NCI-H2196 (cell line): ENCODE data around the gene NHERF2.
A peak's percentile ranks its signal among the peaks of the same experiment; 100 is the strongest.

Experiments used
- DNase-seq: peaks from one replicate; lab custom pipeline; 2025; ENCODE audit not compliant: unreplicated experiment; lab: John Stamatoyannopoulos, UW

Gene NHERF2

DNA sequence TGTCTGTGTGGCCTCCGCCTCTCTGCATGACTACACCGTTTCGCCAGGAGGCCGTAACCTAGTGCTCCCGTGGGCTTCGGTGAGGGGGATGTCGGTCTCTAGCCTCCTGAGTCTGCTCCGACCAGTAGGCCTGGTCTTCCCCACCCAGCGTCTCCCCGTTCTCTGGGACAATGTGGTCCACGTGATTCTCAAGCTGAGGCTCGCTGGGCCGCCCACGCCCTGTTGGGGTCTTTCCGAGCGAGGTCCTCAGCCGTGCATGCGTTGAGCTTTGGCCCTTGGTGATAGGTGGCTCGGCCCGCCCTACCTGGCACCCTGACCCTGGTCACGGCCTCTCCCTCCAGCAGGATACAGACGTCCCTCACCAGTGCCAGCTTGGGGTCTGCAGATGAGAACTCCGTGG lies 52.0 kb downstream of the NHERF2 start:
- no peak for DNase-seq

DNA sequence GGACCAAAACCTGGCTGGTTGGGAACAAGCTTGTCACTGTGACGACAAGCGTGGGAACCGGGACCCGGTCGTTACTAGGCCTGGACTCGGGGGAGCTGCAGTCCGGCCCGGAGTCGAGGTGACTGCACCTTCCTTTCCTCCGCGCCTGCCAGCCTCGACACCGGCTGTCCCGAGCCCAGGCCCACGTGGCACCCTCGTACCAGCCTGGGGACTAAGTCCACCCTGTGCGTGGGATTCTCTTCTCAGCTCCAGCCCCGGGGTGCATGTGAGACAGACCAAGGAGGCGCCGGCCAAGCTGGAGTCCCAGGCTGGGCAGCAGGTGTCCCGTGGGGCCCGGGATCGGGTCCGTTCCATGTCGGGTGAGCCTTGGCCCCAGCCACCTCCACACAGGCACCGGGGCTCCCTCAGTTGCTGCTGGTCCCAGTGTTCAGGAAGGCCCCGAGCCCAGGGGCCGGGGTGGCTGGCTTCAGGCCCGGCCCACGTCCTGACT lies 52.7 kb downstream of the NHERF2 start:
- no peak for DNase-seq

DNA sequence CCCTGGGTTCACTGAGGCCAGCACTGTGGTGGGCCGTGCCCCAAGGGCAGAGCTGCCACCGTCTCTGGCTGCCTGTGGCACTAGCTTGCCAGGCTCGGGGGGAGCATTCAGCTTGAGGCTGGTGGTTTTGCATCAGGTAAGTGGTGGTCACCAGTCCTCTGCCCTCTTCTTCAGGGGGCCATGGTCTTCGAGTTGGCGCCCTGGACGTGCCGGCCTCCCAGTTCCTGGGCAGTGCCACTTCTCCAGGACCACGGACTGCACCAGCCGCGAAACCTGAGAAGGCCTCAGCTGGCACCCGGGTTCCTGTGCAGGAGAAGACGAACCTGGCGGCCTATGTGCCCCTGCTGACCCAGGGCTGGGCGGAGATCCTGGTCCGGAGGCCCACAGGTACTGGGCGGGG lies 53.3 kb downstream of the NHERF2 start:
- DNase-seq = no peak

DNA sequence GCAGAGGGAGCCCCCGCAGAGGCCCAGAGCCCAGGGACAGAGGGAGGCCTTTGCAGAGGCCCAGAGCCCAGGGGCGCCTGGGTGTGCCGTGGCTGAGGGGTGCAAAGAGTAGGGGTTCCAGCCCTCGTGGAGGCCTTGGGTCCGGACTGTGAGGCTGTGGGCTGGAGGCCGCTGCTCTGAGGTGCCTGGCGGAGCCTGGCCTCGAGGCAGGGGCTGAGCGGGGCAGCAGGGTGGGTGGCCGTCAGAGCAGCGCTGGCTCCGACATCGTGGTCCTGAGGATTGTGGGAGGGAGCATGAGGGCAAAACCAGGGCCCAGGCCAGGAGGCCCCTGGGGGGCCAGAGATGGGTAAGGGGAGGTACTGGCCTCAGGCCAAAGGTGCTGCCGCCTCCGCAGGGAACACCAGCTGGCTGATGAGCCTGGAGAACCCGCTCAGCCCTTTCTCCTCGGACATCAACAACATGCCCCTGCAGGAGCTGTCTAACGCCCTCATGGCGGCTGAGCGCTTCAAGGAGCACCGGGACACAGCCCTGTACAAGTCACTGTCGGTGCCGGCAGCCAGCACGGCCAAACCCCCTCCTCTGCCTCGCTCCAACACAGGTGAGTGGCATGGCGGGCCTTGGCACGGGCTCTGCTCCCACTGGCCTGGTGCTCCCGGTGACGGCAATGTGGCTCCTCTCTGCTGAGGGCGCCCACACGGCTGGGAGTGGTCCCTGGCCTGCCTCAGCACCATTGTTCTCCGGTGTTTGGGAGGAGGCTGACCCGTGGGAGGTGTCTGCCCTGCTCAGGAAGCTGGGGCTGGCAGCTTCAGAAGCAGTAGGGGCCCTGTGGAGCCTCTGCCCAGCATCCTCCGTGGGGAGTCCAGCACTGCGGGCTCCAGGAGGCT lies 54.7 kb downstream of the NHERF2 start:
- DNase-seq = no peak

DNA sequence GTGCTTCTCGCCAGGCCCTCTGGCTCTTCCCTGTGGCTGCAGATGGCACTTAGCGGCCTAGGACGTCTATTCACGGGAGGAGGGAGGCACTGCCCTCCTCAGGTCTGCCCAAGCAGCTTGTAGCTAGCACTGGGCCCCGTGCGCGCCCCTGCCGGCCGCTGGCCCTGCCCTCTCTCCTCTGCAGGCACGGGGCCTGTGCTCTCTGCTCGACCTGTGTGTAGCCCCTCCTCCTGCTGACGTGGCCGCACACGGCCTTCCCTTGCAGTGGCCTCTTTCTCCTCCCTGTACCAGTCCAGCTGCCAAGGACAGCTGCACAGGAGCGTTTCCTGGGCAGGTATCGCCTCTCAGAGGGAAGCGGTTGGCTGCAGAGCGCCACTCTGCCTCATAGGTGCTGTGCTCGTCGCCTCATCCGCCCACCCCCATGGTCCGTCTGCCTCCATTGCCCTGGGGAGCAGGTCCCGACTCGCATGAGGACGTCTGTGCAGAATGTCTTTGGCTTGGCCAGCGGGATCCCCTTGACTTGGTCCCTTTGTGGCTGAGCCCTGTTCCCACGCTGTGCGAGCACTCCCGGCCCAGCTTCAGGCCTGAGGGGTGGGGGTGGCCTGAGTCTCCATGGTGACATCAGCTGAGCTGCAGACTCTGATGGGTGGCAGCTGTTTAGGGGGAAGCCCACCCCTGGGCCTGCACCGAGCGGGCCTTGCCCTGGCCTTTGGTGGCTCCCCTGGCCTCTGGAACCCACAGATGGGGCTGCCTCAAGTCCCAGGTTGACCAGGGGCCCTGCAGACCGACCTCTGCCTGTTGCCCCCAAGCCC lies 55.7 kb downstream of the NHERF2 start:
- peak; percentile 97 for DNase-seq

DNA sequence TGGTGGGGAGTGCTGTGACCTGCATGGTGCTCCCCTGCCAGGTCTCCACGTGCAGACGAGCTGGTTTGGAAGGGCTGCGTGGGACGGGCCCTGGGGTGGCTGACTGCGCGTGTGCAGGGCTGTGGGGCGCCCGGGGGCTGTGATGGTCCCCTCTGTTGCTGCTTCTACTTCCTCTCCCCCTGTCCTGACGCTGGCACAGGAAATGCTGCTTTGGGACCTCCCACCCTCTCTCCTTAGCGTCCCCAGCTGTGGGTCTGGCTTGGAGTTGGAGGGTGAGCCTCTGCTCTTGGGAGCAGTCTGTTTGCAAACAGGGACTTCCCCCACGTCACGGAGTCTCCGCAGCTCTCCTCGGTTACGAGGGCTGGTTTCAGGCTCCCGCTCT lies 56.3 kb downstream of the NHERF2 start:
- DNase-seq = no peak

DNA sequence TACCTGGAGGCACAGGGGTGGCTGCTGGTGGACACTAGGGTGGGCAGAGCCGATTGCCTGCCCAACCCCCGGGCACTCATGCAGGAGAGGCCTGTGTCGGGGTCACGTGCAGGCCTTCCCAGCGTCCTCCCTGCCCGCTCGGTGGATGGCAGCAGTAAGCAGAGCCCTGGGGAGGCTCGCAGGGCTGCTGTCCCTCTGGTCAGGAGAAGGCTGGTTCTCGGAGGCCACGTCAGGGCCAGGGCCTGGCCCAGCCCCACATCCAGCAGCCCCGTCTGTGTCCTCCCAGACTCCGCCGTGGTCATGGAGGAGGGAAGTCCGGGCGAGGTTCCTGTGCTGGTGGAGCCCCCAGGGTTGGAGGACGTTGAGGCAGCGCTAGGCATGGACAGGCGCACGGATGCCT lies 56.7 kb downstream of the NHERF2 start:
- no peak for DNase-seq

DNA sequence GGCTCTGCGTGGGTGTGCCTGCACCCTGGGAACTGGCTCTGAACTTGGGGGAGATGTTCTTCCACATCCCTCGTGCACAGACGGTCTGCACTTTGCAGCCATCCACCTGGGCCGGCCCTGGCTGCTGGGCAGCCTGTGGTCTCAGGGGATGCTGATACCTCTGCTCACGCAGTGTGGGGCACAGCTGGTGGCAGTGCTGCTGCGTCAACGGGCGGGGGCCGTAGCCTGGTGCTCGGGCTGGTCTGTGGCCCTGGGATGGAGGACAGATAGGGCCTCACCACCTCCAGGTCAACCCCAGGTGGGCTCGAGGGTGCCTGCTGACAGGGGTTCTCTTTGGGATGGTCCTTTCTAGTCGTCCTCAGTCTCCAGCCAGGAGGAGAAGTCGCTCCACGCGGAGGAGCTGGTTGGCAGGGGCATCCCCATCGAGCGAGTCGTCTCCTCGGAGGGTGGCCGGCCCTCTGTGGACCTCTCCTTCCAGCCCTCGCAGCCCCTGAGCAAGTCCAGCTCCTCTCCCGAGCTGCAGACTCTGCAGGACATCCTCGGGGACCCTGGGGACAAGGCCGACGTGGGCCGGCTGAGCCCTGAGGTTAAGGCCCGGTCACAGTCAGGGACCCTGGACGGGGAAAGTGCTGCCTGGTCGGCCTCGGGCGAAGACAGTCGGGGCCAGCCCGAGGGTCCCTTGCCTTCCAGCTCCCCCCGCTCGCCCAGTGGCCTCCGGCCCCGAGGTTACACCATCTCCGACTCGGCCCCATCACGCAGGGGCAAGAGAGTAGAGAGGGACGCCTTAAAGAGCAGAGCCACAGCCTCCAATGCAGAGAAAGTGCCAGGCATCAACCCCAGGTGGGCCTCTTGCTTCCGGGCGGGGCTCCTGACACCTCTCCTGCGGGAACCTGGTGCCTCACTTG lies 57.4 kb downstream of the NHERF2 start:
- no peak for DNase-seq

DNA sequence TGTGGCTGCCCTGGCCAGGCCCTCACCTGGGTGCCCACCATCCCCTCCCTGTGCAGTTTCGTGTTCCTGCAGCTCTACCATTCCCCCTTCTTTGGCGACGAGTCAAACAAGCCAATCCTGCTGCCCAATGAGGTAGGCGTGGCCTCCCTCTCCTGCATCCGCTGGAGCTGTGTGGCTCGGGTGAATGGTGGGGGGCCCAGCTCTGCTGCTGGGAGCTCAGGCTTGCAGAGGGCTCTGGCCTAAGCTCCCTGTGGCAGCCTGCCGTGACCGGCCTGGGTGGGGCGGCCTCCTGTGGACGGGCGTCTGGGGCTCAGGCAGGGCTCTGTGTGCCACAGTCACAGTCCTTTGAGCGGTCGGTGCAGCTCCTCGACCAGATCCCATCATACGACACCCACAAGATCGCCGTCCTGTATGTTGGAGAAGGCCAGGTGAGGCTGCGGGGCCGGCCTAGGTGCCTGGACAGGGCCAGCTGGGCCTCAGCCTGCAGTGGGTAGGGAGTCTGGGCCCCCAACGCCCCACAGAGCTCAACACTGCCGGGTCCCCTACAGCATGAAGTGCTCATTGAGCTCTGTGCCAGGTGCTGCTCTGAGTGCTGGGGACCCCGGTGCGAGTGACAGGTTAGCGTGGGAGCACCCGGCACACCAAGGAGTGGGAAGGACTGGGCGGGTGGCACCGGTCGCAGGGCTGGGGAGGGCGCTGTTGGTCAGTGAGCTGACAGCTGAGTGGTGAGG lies 58.4 kb downstream of the NHERF2 start:
- no peak for DNase-seq

DNA sequence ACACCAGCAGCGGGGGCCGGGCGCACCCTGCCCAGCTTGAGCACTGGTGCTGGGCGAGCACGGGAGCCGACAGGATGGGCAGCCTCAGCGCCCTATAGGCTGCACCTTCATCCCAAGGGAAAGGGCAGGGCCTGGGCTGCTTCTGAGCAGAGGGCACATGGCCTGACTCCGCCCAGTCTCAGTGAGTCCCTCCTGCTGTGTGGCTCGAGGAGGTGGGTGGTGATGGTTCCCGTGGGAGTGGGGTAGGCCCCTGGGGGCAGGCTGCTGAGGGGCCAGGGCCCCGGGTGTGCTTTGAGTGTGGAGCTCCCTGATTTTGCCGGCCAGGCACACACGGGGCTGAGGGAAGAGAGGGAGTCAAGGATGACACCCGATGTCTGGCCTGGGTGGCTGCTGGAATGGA lies 59.0 kb downstream of the NHERF2 start:
- DNase-seq = no peak

DNA sequence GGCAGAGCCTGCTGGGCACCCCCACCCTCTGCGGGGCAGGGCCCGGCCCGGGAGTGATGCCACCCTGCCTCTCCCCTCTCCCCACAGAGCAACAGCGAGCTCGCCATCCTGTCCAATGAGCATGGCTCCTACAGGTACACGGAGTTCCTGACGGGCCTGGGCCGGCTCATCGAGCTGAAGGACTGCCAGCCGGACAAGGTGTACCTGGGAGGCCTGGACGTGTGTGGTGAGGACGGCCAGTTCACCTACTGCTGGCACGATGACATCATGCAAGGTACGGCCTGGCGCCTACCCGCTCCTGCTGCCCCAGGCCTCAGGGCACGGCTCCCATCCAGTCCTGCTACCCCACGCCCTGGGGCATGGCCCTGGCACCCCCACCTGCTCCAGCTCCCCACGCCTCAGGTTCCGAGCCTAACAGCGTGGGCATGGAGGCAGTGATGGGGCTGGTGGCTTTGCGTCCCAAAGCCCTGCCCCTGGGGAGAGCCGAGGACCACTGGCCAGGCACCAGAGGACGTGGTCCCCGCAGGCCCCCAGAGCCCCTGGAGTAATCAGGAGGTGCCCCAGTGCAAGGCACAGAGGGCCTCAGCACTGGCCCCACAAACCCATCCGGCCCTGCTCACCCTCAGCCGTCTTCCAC lies 59.5 kb downstream of the NHERF2 start:
- DNase-seq = no peak

DNA sequence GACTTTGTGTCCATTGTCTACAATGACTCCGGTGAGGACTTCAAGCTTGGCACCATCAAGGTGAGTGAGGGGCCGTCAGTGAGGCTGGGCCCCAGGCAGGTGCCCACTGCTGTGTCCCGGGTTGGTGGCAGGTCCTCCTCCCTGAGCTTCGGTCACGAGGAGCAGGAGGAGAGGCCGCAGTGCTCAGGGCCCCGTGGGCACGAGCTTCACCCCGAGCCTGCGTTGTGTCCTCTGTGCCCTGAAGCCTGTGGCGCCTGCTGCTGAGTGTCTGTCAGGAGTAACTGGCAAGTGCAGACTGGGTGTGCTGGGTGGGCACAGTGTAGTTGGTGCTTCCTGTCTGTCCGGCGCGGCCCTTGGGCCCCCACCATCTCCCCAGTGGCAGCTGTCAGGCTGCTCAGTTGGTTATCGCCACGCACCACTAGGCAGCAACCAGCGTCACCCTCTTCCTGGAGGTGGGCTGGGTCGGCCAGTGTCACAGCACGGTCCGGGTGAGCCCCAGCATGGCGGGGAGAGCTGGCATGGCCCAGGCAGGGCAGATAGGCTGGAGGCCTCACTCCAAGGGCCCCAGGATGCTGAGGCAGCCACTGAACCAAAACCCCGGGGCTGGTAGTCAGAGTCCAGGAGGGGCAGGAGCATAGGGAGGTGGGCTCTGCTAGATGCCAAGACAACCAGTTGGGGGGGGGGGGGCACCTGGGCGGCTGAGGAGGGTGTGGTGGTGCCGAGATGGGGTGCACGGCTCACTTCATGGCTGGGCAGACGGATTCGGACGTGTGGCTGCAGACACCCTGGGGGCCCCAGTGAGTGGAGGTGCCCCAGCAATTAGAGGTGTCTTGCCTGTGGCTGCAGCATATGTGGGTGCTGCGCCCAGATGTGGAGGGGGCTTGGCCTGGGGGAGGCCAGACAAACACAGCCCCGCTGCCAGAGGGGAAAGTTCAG lies 60.4 kb downstream of the NHERF2 start:
- no peak for DNase-seq

DNA sequence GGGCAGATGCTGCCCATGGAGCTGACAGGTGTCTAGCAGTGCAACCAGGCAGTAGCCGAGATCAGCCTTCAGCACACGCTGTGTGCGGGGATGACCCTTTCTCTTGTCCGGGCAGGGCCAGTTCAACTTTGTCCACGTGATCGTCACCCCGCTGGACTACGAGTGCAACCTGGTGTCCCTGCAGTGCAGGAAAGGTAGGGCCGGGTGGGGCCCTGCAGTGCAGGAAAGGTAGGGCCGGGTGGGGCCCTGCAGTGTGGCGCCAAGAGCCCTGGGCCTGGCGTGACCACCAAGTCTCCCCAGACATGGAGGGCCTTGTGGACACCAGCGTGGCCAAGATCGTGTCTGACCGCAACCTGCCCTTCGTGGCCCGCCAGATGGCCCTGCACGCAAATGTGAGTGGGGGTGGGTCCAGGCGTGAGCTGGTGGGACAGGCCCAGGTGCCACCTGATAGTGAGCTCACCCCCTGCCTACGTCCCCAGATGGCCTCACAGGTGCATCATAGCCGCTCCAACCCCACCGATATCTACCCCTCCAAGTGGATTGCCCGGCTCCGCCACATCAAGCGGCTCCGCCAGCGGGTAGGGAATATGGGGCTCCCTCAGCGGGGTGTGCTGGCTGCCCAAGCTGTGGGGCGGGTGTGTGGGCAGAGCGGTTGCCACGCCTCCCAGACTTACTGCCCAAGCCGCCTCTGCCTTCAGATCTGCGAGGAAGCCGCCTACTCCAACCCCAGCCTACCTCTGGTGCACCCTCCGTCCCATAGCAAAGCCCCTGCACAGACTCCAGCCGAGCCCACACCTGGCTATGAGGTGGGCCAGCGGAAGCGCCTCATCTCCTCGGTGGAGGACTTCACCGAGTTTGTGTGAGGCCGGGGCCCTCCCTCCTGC lies 61.3 kb downstream of the NHERF2 start:
- no peak for DNase-seq
